ENCODE data around the gene TRIM54. TPM values are rescaled to one million over a fixed set of nuclear protein-coding genes. Genes with fewer than 3 reads are reported as not detected.

Gene TRIM54
- total RNA-seq, 2 donors from 2014 or later = 0.26 TPM; not detected in 1

- no peaks in the 10 kb centered on the region for H3K36me3 ChIP-seq (replicated peaks in 1 of 2; ENCODE audit: insufficient read depth in 1 of 2, low read depth in 2 of 2)
- 56 to 60% methylated on average over 11 of the region's 11 CpGs for WGBS, 2 donors
- no peak for ATAC-seq
- DNase-seq = no peak
- peaks cover 37% of the 10 kb centered on the region for H3K4me1 ChIP-seq
- peaks cover 0 to 37% of the 10 kb centered on the region in 2 donors for H3K27me3 ChIP-seq
- H3K4me3 ChIP-seq = no peak overlapping the region
- intact Hi-C loops (cut with DNase I) = no loop called here
- no peak for TF ChIP-seq POLR2A (IDR thresholded peaks at IDR 0.05)
- no peak for TF ChIP-seq CTCF (IDR thresholded peaks at IDR 0.05)
- H3K27ac ChIP-seq = no peak overlapping the region
- no peaks in the 10 kb centered on the region for H3K9me3 ChIP-seq
These were observed 20.8 kb upstream of the TRIM54 start for GRCh38 chr2:27261241-27261925.

GRCh38 chr2:27261926-27262298 is 20.3 kb upstream of the TRIM54 start:
- Histone ChIP-seq H3K27me3 (peaks cover 0 to 41% of the 10 kb centered on the region in 2 donors), H3K36me3 (replicated peaks in 1 of 2; ENCODE audit: insufficient read depth in 1 of 2, low read depth in 2 of 2) (no peaks in the 10 kb centered on the region), H3K4me3 (no peak overlapping the region), H3K9me3 (no peaks in the 10 kb centered on the region), H3K27ac (no peak overlapping the region), H3K4me1 (peaks cover 37% of the 10 kb centered on the region)
- ATAC-seq (no peak), DNase-seq (no peak)
- intact Hi-C loops (cut with DNase I) = no loop called here
- TF ChIP-seq POLR2A (IDR thresholded peaks at IDR 0.05) (no peak), CTCF (IDR thresholded peaks at IDR 0.05) (no peak)
- WGBS, 2 donors = 8 to 16% methylated on average over 16 to 18 of the region's 40 CpGs

- Histone ChIP-seq H3K4me3 (peak within 1 kb of the TSS; percentile 22 to 36), H3K36me3 (replicated peaks in 1 of 2; ENCODE audit: insufficient read depth in 1 of 2, low read depth in 2 of 2) (no peaks in the 10 kb centered on the region), H3K4me1 (peaks cover 37% of the 10 kb centered on the region), H3K9me3 (no peaks in the 10 kb centered on the region), H3K27me3 (peaks cover 0 to 44% of the 10 kb centered on the region in 2 donors), H3K27ac (no peak within 1 kb of the TSS)
- TF ChIP-seq POLR2A (IDR thresholded peaks at IDR 0.05) (no peak), CTCF (IDR thresholded peaks at IDR 0.05) (no peak)
- peak; percentile 58 for ATAC-seq
- 1% methylated on average over 46 to 80 of the region's 96 CpGs for WGBS, 2 donors
- DNase-seq = peak; percentile 59 to 74 (median 61)
- intact Hi-C loops (cut with DNase I) = no loop called here
These were observed 19.6 kb upstream of the TRIM54 start, which contains the start of gene SLC30A3 for GRCh38 chr2:27262379-27263286. Gene SLC30A3, minus strand, starts transcription at chr2:27263047. Its CDS starts 141 bp downstream, at chr2:27262906.

- TF ChIP-seq POLR2A (IDR thresholded peaks at IDR 0.05) (no peak), CTCF (IDR thresholded peaks at IDR 0.05) (no peak)
- H3K27me3 ChIP-seq = peaks cover 0 to 44% of the 10 kb centered on the region in 2 donors
- ATAC-seq (no peak), DNase-seq (no peak)
- H3K4me3 ChIP-seq = peak overlapping the region in 1 of 2 donors; percentile 22
- 2 to 5% methylated on average over 20 to 46 of the region's 46 CpGs for WGBS, 2 donors
- no peak overlapping the region for H3K27ac ChIP-seq
- intact Hi-C loops (cut with DNase I) = no loop called here
- H3K4me1 ChIP-seq = peaks cover 37% of the 10 kb centered on the region
- H3K36me3 ChIP-seq (replicated peaks in 1 of 2; ENCODE audit: insufficient read depth in 1 of 2, low read depth in 2 of 2) = no peaks in the 10 kb centered on the region
- H3K9me3 ChIP-seq = no peaks in the 10 kb centered on the region
These were observed 18.7 kb upstream of the TRIM54 start for GRCh38 chr2:27263287-27264252.
